Endometrial microvascular endothelial cells (primary cell): Measurements from ENCODE around the gene PEX13. TPM values are rescaled to one million over a fixed set of nuclear protein-coding genes. Genes with fewer than 3 reads are reported as not detected.

Experiments
- in situ Hi-C: cut with HindIII; loops from 2 replicates; pipeline ENCODE4 v1.10.0; 2017; ENCODE audit warnings: low sequenced_read_pairs, low pct_unique_long_range_greater_than_20kb; ENCODE audit errors: inconsistent ontology term
- total RNA-seq: library from RNA; depleted of rRNA; stranded (reverse); fragments of >200 nt; gene quantifications from one replicate; pipeline ENCODE4 v1.2.3, GENCODE V29; 2015; ENCODE audit errors: inconsistent ontology term

The PEX13 gene
- total RNA-seq, 1 donor from 2014 or later: 36.8 TPM

DNA sequence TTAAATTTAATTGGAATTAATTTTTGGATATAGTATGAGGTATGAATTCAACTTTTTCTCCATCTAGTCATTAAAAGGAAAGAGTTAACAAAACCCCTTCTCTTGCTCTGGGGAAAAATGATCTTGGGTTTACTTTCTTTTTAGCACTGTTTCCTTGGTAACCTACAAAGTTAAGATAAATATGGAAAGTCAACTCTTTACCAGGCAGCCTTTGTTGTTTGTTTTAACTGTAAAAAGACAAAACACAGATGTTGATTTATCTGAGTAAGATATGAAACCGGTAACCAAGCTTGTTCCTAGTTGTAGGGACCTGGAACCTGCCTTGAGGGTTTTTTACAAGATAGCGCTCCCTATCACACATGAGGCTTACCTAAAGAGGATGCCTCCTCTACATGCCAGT lies 38.0 kb downstream of the PEX13 start:
- in situ Hi-C loops: no loop called here

DNA sequence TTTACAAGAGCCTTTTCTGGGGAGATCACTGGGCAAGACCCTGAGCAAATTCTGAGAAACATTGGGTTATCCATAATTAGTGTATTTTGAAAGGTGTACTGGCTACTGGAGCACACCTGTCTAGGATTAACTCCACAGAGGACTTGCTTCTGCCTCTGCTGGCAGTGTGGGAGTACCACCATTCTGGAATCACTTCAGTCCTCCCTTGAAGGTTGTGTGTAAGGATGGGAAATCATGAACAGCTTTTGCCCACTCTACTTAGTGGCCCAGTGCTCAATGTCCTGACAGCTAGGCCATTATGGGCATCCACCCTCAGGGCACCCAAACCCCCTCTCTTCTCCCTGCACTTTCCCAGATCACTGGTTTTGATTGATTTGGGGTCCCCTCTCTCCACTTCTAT lies 40.0 kb downstream of the PEX13 start:
- in situ Hi-C loops: no loop called here

DNA sequence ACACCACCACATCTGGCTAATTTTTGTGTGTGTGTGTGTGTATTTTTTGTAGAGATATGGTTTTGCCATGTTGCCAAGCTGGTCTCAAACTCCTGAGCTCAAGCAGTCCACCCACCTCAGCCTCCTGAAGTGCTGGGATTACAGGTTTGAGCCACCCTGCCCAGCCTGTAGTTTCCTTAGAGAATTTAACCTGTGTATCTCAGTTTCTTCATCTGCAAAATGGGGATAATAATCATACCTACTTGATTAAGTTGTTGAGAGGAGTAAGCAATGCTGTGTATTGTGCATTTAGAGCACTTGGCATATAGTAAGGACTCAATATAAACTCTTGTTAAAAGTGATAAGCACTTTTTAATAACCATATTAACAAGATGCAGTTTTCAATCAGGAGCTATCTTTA lies 41.9 kb downstream of the PEX13 start:
- in situ Hi-C loops: no loop called here

DNA sequence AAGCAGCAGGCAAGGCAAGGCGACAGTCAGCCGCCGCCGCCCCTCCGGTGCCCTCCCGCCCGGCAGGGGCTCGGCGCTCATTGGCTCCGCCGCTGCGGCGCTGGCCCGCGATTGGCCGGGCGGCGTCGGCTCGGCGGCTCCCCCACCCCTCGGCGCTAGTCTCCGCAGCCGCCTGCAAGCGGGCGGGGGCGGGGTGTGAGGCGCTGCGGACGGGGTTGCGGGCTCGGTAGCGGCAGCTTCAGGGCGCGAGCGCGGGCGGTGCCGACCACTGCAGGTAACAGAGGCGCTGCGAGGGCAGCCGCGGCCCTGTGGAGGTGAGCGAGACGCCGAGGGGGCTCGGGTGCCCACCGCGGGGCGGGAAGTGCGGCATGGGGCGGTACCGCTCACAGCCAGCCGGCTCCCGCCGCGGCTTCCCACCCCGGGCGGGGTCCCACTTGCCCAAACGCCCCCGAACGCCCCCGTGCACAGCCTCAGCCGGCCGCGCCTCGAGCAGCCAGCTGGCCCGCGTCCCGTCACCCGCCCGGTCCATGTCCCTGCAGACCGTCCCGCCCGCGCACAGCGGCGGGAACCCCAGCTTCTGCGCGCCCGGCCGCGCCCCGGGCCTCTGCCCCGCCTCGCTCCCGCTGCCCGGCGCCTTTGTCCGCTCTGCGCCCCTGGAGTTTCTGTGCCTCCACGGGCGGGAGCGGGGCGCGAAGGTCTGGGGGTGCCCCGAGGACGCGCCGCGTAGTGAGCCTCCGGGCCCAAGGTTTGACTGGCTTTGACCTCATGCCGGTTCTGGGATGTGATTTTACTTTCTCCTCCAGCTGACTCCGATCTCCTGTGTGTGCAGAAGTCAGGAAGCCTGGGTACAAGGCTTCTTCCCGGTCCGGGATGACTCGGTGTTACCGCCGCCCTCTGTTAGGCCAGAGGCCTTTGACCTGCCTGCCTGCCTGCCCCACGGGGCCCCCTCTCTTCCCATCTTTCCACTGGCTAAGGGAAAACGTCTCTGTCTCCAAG lies 48.5 kb downstream of the PEX13 start, which contains the start of gene SANBR:
SANBR (plus strand) TSS at position 158 of the 996 bp plus-strand sequence. CDS start 4,480 bp downstream, outside the sequence.
- in situ Hi-C loops: no loop called here

DNA sequence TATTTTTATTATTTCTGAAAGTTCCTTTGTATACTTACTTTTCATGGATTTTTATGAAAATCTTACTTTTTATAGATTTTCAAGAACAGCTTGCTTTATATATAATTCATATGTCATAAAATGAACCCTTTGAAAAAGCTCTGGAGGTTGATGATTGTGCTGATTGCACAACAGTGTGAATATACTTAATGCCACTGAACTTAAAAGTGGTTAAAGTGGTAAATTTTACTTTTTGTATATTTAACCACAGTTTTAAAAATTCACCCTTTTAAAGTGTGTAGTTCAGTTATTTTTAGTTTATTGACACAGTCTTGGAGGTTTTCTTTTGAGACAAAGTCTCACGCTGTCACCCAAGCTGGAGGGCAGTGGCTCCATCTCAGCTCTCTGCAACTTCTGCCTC lies 56.6 kb downstream of the PEX13 start:
- in situ Hi-C loops: no loop called here

DNA sequence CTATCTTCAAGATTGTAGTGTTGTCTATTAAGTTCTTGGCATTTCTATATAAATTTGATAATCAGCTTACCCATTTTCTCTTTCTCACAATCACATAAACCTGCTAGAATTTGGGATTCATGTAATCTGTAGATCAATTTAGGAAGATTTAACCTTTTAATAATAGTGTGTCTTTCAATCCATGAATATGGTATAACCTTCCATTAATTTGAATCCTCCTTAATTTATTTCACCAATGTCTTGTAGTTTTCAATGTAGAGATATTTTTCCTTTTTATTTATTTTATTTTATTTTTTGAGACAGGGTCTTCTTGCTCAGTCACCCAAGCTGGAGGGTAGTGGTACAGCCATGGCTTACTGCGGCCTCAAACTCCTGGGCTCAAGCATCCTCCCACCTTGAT lies 68.4 kb downstream of the PEX13 start:
- in situ Hi-C loops: no loop called here

DNA sequence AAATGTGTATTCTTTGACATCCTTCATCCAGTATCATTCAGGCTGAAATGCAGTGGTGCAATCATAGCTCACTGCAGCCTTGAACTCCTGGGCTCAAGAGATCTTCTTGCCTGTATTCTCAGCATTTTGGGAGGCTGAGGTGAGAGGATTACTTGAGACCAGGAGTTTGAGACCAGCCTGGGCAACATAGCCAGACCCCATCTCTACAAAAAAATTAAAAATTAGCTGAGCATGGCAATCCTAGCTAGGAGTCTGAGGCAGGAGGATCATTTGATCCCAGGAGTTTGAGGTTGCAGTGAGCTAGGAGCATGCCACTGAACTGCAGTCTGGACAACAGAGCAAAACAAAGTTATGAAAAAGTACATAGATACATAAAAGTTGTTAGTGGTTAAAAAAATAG lies 72.3 kb downstream of the PEX13 start:
- in situ Hi-C loops: no loop called here

DNA sequence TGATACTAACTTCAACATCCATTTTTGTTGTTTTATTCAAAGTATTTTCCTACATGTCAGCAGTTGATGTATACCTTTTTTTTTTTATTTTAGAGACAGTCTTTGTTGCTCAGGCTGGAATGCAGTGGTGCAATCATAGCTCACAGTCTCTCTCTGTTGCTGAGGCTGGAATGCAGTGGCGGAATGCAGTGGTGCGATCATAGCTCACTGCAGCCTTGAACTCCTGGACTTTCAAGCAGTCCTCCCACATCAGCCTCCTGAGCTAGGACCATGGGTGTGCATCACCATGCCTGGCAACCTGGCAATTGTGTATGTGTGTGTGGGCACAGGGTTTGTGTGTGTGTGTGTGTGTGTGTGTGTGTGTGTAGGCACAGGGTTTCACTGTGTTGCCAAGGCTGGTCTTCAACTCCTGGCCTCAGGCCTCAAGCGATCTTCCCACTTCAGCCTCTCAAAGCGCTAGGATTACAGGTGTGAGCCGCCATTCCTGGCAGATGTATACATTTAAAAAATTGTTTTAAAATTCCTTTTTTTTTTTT lies 72.9 kb downstream of the PEX13 start:
- in situ Hi-C loops: no loop called here

DNA sequence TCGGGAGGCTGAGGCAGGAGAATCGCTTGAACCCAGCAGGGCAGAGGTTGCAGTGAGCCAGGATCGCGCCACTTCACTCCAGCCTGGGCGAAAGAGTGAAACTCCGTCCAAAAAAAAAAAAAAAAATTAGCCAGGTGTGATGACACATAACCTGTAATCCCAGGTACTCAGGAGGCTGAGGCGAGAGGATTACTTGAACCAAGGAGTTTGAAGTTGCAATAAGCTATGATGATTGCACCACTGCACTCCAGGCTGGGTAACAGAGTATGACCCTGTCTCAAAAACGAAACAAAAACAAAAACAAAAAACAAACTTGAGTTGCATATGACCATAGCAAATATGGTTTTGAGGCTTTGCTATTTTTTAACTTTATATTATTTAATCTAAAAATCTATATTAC lies 74.0 kb downstream of the PEX13 start:
- in situ Hi-C loops: no loop called here

DNA sequence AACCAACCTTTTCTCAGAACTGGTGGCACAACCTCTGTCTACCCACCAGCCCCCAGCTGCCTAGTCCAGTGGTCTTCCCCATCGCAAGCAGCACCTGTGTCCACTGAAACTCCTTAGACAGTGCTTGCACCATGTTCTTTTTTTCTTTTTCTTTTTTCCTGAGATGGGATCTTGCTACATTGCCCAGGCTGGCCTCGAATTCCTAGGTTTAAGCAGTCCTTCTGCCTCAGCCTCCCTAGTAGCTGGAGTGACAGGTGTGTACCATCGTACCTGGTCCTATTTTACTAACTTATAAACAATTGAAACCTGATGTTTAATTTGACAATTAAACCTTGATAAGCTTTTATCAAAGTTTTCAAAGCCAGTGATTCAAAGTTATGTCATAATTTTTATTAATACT lies 78.9 kb downstream of the PEX13 start:
- in situ Hi-C loops: no loop called here

DNA sequence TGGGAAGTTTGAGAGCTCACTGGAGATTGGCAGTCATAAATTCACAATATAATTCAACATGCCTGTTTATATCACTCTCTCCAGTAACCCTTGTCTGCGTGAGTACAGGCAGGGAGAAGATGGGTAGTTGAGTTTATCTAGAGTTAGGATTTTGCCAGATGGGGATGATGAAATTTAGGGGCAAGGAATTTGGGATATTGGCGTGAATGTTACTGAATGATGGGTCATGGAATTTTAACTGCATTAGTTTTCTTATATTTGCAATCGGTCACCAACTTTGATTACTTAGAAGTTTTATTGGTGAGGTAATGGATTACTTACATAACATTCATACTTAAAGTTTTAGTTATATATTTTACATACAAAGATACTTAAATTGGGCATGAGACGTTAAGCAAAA lies 83.3 kb downstream of the PEX13 start:
- in situ Hi-C loops: no loop called here

Other genes starting within 250 kb of the PEX13 start
- 9.8 TPM for gene REL, start 136.1 kb upstream of the PEX13 start, total RNA-seq
- gene PUS10, start 535 bp downstream of the PEX13 start, total RNA-seq: 9.4 TPM
- 8.8 TPM for gene SANBR, start 48.2 kb downstream of the PEX13 start, total RNA-seq
- gene C2orf74, start 144.5 kb downstream of the PEX13 start, total RNA-seq: 15.1 TPM